ENCODE data around the gene SMR3A. TPM values are rescaled to one million over a fixed set of nuclear protein-coding genes. Genes with fewer than 3 reads are reported as not detected.

SMR3A gene
- total and polyA plus RNA-seq, 8 donors: not detected

GRCh38 chr4:70336043-70336442 lies 24.5 kb upstream of the SMR3A start:
- TF ChIP-seq CTCF (IDR thresholded peaks at IDR 0.05): no peak
- Histone ChIP-seq H3K27me3 (no peaks in the 10 kb centered on the region), H3K4me3 (no peak overlapping the region), H3K27ac (no peak overlapping the region), H3K36me3 (no peaks in the 10 kb centered on the region), H3K4me1 (no peaks in the 10 kb centered on the region), H3K9me3 (no peaks in the 10 kb centered on the region)
- FAIRE-seq (no peak), DNase-seq (no peak), ATAC-seq (no peak)
- WGBS, 2 donors: 72 to 82% methylated on average over 5 of the region's 5 CpGs
- intact Hi-C loops (cut with DNase I): no loop called here

- no peaks in the 10 kb centered on the region for H3K9me3 ChIP-seq
- no peaks in the 10 kb centered on the region for H3K27me3 ChIP-seq
- FAIRE-seq (no peak), DNase-seq (no peak), ATAC-seq (no peak)
- no peak overlapping the region for H3K4me3 ChIP-seq
- no peak overlapping the region for H3K27ac ChIP-seq
- no peak for TF ChIP-seq CTCF (IDR thresholded peaks at IDR 0.05)
- no peaks in the 10 kb centered on the region for H3K4me1 ChIP-seq
- H3K36me3 ChIP-seq: no peaks in the 10 kb centered on the region
- intact Hi-C loops (cut with DNase I): no loop called here
- 32 to 43% methylated on average over 1 of the region's 1 CpG for WGBS, 2 donors
Observed at GRCh38 chr4:70337886-70338420, 22.6 kb upstream of the SMR3A start.

GRCh38 chr4:70356185-70356584 lies 4.4 kb upstream of the SMR3A start:
- DNase-seq (no peak), ATAC-seq (no peak), FAIRE-seq (no peak)
- no peak for TF ChIP-seq CTCF (IDR thresholded peaks at IDR 0.05)
- no peak overlapping the region for H3K27ac ChIP-seq
- no peaks in the 10 kb centered on the region for H3K9me3 ChIP-seq
- no peaks in the 10 kb centered on the region for H3K4me1 ChIP-seq
- intact Hi-C loops (cut with DNase I): no loop called here
- no peaks in the 10 kb centered on the region for H3K36me3 ChIP-seq
- no peak overlapping the region for H3K4me3 ChIP-seq
- no peaks in the 10 kb centered on the region for H3K27me3 ChIP-seq
- 55 to 67% methylated on average over 1 of the region's 1 CpG for WGBS, 2 donors

- intact Hi-C loops (cut with DNase I): no loop called here
- no peak for FAIRE-seq
Observed at GRCh38 chr4:70359115-70359661, 1.4 kb upstream of the SMR3A start.

More at GRCh38 chr4:70359115-70359661, 1.4 kb upstream of the SMR3A start:
- no peak for ATAC-seq
- no peaks in the 10 kb centered on the region for H3K27me3 ChIP-seq
- no peaks in the 10 kb centered on the region for H3K36me3 ChIP-seq
- no peaks in the 10 kb centered on the region for H3K9me3 ChIP-seq
- no peaks in the 10 kb centered on the region for H3K4me1 ChIP-seq
- 40 to 57% methylated on average over 3 of the region's 3 CpGs for WGBS, 2 donors
- no peak for TF ChIP-seq CTCF (IDR thresholded peaks at IDR 0.05)
- no peak for DNase-seq
- H3K4me3 ChIP-seq: no peak overlapping the region
- no peak overlapping the region for H3K27ac ChIP-seq
